HG03108 (cell line): ENCODE results near the gene NME8.

Source experiments
- ATAC-seq: cut with Tn5 transposase; IDR thresholded peaks from one replicate; pipeline ENCODE4 v1.9.1; 2021; ENCODE audit warnings: moderate library complexity; ENCODE audit not compliant: unreplicated experiment

Gene NME8

GRCh38 chr7:37899712-37900247, 51.4 kb downstream of the NME8 start:
- ATAC-seq, result no peak

DNA sequence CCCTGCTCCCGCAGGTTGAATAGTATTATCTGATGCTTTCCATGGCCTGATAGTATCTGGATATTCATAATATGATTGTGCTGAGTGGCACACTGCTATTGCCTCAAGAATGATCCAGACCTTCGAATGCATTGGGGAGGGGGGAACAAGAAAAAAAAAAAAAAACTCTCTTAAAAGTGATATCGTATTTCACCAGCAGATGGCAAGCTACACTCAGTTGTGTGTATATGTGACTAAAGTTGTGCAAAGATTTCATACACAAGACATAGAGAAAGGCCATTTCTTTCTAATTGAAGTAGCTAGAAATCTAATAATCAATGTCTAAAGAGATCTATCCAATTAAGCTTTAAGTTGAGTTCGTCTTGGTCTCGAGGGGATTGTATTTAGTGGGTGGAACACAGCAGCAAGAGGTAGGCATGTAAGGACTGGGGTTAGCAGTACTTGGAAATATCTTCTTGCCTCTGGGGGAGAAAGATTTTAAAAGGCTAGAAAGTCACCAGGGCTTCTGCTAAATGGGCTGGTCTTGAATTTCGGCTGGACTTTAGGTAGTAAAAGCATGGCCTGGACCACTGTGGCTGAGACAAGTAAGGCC, 52.9 kb downstream of the NME8 start:
- ATAC-seq, result no peak

DNA sequence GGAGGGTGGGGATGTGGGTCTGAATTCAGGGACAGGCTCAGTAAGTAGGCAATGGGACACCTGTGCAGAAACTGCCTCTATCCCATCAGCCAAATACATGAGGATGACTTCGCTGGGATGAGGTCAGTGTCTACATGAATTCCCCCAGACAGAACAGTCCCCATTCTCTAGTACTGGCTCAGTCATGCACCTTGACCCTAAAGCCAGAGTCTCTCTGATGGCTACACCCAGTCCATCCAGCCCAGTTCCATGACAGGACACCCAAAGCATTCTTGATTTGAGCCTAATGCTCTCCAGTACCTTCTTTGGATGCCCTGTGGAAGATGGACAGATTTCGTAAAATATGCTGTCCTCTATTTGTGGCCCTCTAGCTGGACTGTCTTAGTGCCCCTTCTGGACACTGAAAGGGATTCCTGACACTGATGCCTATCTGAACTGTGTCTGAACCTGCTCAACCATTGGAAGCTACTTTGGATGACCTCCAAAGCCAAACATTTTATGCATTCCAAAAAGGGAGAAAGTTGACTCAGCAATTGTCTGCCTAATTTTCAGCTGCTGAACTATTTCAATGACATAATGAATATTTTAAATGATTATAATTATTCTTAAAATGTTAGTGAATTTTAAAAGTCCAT, 53.6 kb downstream of the NME8 start:
- ATAC-seq, result no peak

DNA sequence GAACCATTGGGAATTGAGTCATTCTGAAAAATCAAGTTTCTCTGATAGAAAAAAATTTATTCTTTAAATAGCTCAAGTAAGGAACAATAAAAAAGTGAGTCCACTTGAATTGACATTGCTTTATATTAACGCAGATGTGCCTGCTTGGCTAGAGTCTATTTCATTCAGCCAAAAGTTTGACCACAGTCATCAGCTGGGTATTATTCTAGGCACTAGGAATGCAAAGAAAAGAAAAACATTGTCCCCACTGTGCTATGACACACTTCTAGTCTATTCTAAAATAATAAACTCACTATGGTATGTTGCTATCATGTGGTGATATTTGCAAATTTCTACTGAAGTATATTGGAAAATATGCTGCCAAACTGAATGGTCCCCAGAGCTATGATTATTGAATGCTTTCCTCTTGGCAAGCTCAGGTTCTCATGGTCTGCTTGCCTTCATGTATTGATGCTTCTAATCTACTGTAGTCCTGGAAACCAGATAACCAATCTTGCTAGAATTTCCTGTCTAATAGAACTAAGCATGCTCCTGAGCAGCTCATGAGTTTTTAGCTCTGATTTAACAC, 59.9 kb downstream of the NME8 start:
- ATAC-seq, result no peak

DNA sequence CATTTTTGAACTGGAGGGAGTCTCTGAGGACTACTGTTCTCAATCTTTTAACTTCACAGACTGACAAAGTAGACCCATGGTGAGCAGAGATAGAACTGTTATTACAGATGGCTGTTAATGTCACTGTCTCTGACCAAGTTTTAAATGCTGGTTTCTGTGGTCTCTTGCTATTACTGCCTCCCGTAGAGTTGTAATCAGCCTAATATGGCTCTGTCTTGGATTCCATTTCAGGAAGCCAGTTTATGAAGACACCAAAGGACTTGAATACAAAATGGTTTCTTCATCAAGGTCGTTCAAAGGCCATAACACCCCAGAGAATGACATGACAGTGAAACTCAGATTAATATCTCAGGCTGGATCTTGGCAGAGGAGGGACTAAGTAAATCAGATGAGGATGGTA, 64.4 kb downstream of the NME8 start:
- no peak for ATAC-seq

DNA sequence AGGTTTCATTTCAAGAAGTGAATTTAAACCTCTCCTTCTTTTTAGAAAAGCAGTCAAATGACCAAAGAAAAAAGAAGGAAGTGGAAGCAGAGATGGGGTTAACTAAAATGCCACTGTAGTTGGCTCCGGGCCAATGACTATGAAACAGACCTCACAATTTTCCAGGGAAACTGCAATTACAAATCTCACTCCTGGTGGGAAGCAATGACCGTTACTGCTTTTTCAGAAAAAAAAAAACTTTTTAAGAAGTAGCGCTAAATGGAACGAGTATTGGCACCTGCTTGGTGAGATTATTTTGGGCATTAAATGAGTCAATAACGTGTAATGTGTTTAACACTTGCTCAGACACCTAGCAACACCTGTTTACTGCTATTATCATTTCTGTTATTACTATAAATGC, 67.0 kb downstream of the NME8 start:
- ATAC-seq, result no peak

DNA sequence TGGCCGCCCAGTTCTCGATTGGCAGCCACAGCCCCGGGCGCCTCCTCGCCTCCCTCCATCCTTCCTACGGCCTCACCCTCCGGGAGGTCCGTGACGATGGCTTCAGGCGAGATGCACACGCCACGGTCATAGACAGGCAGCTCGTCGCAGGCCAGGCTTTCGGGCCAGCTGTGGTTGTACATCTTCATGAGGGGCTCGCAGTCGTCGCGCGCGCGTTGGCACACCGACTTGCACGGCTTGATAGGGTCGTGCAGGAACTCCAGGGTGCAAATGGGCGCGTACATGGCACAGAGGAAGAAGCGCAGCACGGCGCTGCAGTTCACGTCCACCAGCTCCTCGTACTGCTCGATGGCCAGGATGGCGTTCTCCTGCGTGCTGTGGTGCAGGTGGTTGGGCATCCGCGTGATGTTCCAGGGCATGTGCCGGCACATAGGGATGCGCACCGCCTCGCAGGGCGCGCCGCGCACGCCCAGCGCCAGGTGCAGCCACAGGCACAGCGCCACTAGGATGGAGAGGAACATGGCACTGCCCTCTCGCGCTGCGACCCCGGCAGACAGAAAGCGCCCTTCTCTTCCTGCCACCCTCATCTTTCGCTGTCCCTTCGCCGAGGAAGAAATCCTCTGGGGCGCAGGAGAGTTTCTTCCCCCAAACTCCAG, 67.7 kb downstream of the NME8 start:
- no peak for ATAC-seq

DNA sequence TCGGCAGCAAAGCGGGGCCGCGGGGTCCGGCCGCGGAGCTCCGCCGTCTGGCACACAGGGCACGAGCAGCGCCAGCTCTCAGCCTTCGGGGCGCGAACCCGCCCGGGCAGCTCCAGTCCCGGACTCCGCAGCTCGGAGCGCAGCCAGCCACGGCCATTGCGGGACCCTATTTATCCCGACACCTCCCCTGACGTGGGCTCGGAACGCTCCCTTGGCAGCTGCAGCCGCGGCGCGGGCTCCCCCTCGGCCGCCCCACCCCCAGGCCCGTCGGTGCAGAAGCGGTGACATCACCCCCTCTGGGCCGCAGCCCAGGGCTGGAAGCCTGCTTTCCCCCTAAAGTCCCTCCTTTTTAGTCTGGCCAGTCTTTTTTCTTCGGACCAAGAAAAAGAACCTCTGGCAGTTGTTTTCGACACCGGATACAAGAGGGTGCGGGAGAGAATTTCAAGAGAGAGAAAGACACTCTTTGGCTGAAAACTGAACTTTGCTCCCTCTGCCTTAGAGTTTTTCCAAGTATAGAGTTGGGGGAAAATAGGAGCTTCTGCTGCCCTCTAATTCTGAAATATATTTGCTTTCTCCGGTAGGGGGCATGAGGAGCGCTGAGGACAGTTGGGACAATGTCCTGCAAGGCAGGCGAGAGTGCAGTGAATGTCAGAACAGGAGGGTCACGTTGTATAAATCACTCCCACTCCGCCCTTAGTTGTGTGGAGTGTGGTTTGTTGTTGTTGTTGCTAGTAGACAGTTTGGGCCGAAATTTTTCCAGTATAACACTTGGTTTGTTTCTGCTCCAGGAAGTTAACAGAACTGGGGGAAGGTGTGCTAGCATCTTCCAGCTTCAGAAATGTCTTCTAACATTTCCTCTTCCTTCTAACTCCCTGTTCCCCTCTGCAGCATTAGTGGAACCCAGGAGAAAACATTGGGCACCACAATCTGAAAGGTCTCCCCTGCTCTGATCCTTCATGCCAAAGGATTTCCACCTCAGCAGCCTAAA, 68.6 kb downstream of the NME8 start, which contains the start of gene SFRP4:
Gene SFRP4 (minus strand): TSS at position 145 of the 988 bp plus-strand sequence. CDS start 280 bp downstream, outside the sequence.
- ATAC-seq, result no peak

- no peak for ATAC-seq
Observed at GRCh38 chr7:37918526-37918925, 70.1 kb downstream of the NME8 start.

DNA sequence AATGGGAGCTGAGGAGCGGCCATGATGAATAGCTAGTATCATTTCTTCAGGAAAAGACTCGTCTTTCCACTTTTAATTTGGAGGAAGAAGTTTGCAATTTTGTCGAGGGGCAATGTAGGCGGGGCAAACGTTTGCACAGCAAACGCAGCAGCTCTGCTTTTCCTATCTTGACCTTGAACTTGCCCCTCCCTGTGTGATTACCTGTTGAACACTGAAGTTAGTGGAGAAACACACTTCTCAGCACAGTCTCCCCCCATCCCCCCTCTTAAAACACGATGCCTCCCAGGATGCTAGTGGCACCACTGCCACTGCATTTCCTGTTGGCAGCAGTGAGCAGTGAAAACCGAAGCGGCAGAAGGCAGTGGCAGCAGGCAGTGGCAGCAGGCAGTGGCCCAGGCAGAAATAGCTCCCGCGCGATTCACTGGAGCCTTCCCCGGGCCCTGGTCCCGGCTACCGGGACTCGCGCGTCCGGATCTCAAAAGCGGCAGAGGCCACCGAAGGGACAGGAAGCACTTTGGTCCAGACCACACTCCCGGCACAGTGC, 72.0 kb downstream of the NME8 start, which contains the start of gene EPDR1:
Gene EPDR1 (plus strand): TSS at position 336 of the 544 bp plus-strand sequence. CDS start 300 bp downstream, outside the sequence.
- peak; percentile 51 for ATAC-seq

DNA sequence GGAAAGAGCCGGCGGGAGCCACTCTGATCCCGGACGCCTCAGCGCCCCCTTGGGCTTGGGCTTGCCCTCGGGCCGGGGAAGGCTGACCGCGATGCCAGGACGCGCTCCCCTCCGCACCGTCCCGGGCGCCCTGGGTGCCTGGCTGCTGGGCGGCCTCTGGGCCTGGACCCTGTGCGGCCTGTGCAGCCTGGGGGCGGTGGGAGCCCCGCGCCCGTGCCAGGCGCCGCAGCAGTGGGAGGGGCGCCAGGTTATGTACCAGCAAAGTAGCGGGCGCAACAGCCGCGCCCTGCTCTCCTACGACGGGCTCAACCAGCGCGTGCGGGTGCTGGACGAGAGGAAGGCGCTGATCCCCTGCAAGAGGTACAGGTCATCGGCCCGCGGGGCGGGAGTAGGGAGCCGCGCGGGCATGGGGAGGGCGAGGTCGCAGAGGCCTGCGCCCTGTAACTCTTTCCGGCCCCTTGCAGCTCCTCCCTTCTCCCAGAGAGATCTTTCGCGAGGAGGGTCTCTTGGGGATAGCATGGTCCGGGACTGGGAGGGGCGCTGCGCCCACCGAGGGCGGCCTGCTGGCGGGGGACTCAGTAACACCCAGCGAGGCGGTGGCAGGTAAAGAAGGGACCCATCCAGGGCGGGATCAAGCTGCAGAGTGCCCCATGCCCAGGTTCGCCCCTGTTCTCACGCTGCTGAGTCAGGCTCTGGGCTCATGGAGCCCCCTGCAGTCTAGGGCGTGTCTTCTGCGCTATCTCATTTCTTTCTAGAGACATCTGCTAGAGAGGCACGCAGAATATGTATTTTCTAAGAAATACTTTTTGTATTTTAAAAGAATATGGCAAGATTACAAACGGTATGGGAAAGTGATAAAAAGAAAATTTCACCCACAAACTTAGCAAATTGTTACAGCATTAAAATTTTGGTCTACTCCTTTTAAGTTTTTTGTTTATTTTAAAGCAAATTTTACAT, 72.7 kb downstream of the NME8 start:
- ATAC-seq, result peak; percentile 50

- ATAC-seq, result no peak
Observed at GRCh38 chr7:37921876-37922275, 73.5 kb downstream of the NME8 start.

DNA sequence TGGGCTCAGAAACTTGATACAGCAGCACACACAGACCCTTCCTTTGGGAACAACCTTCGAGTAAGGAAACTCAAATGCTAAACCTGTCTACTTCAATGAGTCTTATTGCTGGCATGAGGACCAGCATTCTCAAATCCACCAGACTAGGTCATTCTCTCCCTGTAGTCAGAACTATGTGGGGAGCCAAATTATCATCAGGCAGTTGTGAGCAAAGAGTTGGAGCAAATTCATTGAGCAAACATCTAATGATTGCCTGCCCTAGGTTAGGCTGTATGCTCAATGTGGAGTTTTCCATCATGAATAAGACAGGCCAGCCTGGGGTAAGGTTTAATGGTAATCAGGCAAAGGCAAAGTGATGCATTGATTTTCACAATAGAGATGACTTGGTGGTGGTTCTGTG, 75.6 kb downstream of the NME8 start:
- ATAC-seq, result no peak

DNA sequence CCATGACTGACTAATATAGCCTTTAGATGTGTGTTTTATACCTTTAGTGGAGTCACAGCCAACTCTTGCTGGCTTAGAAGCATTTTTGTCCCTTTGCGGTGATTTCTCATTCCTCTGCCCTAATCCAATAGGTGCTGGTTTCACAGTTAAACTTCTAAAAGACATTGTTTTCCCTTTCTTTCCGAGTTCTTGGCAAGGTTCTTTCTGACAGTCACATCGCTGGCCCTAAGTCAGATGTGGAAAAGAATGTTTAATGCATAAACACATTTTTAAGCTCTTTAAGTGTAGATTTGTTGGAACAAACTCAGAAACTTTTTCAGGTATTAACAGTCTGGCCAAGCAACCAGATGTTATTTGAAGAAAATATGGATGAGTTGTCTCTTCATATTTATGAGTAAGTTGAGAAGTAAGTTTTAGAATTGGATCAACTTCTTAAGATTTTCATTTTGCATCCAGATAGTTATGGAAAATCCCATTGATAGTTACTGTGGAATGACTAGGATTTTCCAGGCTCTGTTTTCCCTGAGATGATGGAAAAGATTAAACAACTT, 76.2 kb downstream of the NME8 start:
- no peak for ATAC-seq

GRCh38 chr7:37925620-37926019, 77.2 kb downstream of the NME8 start:
- ATAC-seq, result no peak

DNA sequence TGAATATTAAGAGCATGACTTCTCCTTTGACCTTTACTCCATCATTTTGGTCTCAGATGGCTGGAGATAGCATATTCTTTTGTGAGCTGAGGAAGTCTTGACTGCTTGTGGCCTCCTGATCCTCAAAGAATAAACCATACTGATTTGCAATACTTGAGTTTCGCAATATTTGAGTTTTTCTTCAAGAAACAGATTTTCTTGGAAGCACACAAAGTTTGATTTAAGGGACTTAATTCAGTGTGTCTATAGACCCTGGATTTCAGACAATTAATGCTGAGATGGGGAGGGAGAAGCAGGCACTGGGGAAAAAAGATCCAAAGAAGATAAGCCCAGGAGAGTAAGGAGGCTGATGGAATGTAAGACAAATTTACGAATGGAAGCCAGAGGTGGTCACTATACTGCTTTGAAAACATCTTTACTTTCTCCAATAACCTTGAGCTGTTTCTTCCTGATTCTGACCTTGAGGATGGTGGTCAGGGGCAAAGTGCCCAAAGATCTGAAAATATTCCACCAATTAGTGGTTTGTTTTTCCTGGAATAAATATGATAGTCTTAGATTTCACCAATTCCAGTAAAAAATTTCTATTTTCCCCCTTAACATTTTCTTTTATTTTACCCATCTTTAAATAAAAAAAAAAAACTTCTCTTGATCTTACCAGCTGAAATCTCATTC, 79.5 kb downstream of the NME8 start:
- ATAC-seq, result no peak

- ATAC-seq, result no peak
Observed at GRCh38 chr7:37928878-37929277, 80.5 kb downstream of the NME8 start.
